Measurements from ENCODE around the gene PLXNB2. TPM values are rescaled to one million over a fixed set of nuclear protein-coding genes. Genes with fewer than 3 reads are reported as not detected.
A peak's percentile ranks its signal among the peaks of the same experiment; 100 is the strongest.

The PLXNB2 gene
- total and polyA plus RNA-seq, 2 experiments from 2014 or later: 123 to 147 TPM

DNA sequence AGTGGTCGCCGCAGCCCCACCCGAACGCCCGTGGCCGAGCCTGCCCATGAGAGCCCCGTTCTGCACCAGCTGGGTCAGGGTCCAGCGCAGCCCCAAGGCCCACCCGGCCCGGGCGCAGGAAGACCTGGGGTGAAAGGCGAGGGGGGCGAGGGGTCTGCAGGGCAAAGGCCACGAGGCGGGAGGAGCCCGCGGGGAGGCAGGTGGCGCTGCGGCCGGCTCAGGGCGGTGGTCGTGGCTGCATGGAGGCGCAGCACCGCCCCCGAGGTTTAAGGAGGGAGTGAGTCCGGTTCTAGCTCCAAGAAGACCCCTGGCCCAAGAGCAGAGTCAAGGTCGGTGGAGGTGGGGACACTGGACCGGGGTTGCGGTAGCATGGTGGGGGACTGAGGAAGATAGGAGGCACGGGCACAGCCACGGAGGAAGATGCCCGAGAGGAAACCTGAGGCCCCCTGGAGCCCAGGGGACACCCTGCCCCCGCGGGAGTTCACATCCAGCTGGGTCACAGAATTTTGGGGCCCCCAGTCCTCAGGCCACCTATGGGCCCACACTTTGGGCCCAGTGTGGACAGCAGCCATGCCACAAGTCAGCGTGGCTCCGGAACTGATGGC is 55.9 kb downstream of the PLXNB2 start:
- no peak overlapping the region for H3K27ac ChIP-seq
- peaks cover 25% of the 10 kb centered on the region; the same call in 1 of the 2 replicates for H3K79me2 ChIP-seq (ENCODE audit: insufficient read depth)
- H3K4me2 ChIP-seq (ENCODE audit: unreplicated experiment): peak overlapping the region; percentile 80
- H3K4me1 ChIP-seq (ENCODE audit: insufficient read depth): peaks cover 7% of the 10 kb centered on the region; the same call in 1 of the 2 replicates
- peak overlapping the region; percentile 80 for H3K4me3 ChIP-seq
- H3F3A ChIP-seq (ENCODE audit: insufficient read depth): no peaks in the 10 kb centered on the region
- no peaks in the 10 kb centered on the region for H4K20me1 ChIP-seq (ENCODE audit: insufficient read depth)
- H3K27me3 ChIP-seq (replicated peaks; ENCODE audit: insufficient read depth): no peaks in the 10 kb centered on the region
- DNase-seq: no peak
- H3K9ac ChIP-seq: peak overlapping the region; percentile 81
- TF ChIP-seq EZH2 (IDR thresholded peaks at IDR 0.05; ENCODE audit: insufficient read depth, poor library complexity, severe bottlenecking) (no peak), EZH2phosphoT487 (IDR thresholded peaks at IDR 0.05; ENCODE audit: insufficient read depth, low read depth) (no peak)
- 10 to 11% methylated on average over 29 to 33 of the region's 36 CpGs for WGBS, 2 experiments (ENCODE audit: low coverage in 1 of 2, low lambda C conversion rate in 2 of 2, missing lambda C conversion rate in 2 of 2)
- no peaks in the 10 kb centered on the region for H3K36me3 ChIP-seq (ENCODE audit: low read depth)
- in situ Hi-C loops (cut with MboI): no loop called here
- H3K9me3 ChIP-seq (ENCODE audit: low read depth): no peaks in the 10 kb centered on the region
- no peak overlapping the region for H2AFZ ChIP-seq
- H3K9me2 ChIP-seq (ENCODE audit: insufficient read depth): no peaks in the 10 kb centered on the region

DNA sequence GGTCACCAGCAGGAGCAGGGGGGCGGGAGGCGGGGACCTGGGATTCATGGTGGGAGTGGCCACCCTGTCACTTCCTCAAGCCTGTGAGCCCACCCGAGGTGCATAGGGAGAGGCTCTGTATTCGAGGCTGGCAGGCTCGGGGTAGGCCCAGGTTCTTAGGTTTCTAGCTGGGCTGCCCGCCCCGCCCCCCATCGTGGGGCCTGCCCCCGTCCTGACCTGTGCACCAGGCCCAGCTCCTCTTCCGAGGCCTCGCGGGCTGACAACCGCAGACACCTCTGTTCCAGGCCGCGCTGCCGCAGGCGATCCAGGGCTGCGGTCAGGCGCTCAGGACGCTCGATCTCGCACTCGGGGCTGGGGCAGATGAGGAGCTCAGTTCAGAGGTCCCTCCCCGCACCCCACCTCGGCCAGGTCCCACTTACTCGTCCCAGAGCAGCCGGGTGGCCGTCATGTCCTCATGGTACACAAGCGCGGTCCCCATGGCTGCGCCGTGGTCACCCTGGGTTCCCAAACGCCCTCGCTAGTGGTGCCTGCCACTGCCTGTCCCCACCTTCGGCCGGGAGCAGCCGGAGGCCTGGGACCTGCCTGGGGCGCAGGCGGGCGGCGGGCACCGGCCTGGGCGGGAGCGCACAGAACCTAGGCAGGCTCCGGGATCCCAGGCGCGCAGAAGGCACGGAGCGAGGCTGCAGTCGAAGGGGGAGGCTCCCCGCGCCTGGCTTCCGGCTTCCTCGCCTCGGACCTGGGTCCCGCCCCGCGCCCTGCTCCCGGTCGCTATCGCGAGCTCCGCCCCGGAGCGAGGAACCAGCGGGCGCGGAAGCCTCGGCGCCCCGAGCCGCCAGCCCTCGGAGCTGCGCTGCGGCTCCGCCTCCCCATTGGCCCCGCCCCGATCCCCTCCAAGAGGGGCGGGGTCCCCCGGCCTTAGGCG is 56.6 kb downstream of the PLXNB2 start, which contains the start of gene HDAC10:
Gene HDAC10, minus strand, starts transcription at position 711 of the 922 bp plus-strand sequence. Its CDS starts 233 bp downstream, at position 478.
- peak within 1 kb of the TSS; percentile 80 for H3K4me2 ChIP-seq (ENCODE audit: unreplicated experiment)
- H2AFZ ChIP-seq: peak within 1 kb of the TSS; percentile 52
- peaks cover 7% of the 10 kb centered on the region; the same call in 1 of the 2 replicates for H3K4me1 ChIP-seq (ENCODE audit: insufficient read depth)
- peak within 1 kb of the TSS; percentile 37 for H3K27ac ChIP-seq
- in situ Hi-C loops (cut with MboI): no loop called here
- no peaks in the 10 kb centered on the region for H3K9me3 ChIP-seq (ENCODE audit: low read depth)
- H3K4me3 ChIP-seq: peak within 1 kb of the TSS; percentile 80
- 0 to 3% methylated on average over 43 to 58 of the region's 81 CpGs for WGBS, 2 experiments (ENCODE audit: low coverage in 1 of 2, low lambda C conversion rate in 2 of 2, missing lambda C conversion rate in 2 of 2)
- H3K9me2 ChIP-seq (ENCODE audit: insufficient read depth): no peaks in the 10 kb centered on the region
- H3K27me3 ChIP-seq (replicated peaks; ENCODE audit: insufficient read depth): no peaks in the 10 kb centered on the region
- no peaks in the 10 kb centered on the region for H3F3A ChIP-seq (ENCODE audit: insufficient read depth)
- peak; percentile 94 for DNase-seq
- no peaks in the 10 kb centered on the region for H3K36me3 ChIP-seq (ENCODE audit: low read depth)
- H3K9ac ChIP-seq: peak within 1 kb of the TSS; percentile 81
- TF ChIP-seq EZH2phosphoT487 (IDR thresholded peaks at IDR 0.05; ENCODE audit: insufficient read depth, low read depth): no peak
- no peak for TF ChIP-seq EZH2 (IDR thresholded peaks at IDR 0.05; ENCODE audit: insufficient read depth, poor library complexity, severe bottlenecking)
- H4K20me1 ChIP-seq (ENCODE audit: insufficient read depth): no peaks in the 10 kb centered on the region
- H3K79me2 ChIP-seq (ENCODE audit: insufficient read depth): peaks cover 32% of the 10 kb centered on the region

DNA sequence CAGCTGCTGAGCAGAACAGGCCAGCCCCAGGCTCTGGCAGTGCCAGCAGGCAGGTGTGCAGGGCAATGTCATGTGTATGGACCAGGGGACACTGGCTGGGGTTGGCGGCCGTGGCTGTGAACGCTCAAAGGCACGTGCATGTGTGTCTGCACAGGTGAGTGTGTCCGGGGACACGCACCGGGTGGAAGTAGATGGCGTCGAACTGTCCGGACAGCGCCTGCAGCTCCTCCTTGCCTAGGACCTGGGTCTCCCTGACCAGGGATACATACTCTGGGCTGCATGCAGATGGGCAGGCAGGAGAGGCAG is 57.2 kb downstream of the PLXNB2 start:
- Histone ChIP-seq H3K27ac (no peak overlapping the region), H3K9me3 (ENCODE audit: low read depth) (no peaks in the 10 kb centered on the region), H3K9ac (peak overlapping the region; percentile 81), H3K36me3 (ENCODE audit: low read depth) (no peaks in the 10 kb centered on the region), H3K4me2 (ENCODE audit: unreplicated experiment) (peak overlapping the region; percentile 80), H2AFZ (no peak overlapping the region), H3K4me1 (ENCODE audit: insufficient read depth) (peaks cover 7% of the 10 kb centered on the region; the same call in 1 of the 2 replicates), H3F3A (ENCODE audit: insufficient read depth) (no peaks in the 10 kb centered on the region), H3K27me3 (replicated peaks; ENCODE audit: insufficient read depth) (no peaks in the 10 kb centered on the region), H3K4me3 (peak overlapping the region; percentile 80), H3K79me2 (ENCODE audit: insufficient read depth) (peaks cover 38% of the 10 kb centered on the region), H4K20me1 (ENCODE audit: insufficient read depth) (no peaks in the 10 kb centered on the region), H3K9me2 (ENCODE audit: insufficient read depth) (no peaks in the 10 kb centered on the region)
- 79 to 82% methylated on average over 11 of the region's 11 CpGs for WGBS, 2 experiments (ENCODE audit: low coverage in 1 of 2, low lambda C conversion rate in 2 of 2, missing lambda C conversion rate in 2 of 2)
- TF ChIP-seq EZH2 (IDR thresholded peaks at IDR 0.05; ENCODE audit: insufficient read depth, poor library complexity, severe bottlenecking) (no peak), EZH2phosphoT487 (IDR thresholded peaks at IDR 0.05; ENCODE audit: insufficient read depth, low read depth) (no peak)
- DNase-seq: no peak
- in situ Hi-C loops (cut with MboI): no loop called here

DNA sequence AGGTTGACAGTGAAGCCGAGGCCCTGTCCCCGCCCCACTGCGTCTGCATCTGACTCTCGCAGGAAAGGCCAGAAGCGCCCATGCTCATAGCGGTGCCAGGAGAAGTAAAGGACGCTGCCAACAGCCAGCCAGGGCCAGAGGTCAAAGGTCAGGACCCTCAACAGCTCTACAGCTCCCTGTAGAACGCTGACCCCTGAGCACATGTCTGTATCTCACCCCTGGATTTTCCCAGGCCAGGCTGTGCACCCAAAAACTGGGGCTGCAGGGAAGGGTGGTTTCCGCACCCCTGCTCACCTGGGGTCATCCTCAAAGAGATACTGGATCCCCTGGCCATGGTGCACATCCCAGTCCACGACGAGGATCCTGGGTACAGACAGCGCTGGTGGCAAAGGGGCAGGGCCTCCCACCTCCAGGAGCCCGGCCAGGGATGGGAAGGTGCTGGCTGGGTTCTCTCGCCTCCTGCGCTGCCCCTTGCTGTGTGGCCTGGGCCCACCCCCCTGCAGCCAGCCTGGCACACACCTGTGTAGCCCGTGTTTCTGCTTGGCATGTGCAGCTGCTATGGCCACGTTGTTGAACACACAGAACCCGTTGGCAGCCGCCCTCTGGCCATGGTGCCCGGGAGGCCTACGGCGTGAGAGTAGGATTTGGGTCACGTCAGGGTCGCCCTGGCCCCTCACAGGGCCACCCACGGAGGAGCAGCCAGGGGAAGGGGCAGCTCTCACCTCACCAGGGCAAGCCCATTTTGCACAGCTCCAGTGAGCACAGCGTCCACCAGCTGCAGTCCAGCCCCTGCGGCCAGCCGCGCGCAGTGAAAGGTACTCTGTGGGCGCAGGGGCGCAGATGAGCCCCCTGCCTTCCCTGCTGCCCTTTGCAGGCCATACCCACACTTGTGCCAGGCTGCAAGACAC is 57.9 kb downstream of the PLXNB2 start:
- Histone ChIP-seq H3K4me1 (ENCODE audit: insufficient read depth) (peaks cover 7% of the 10 kb centered on the region; the same call in 1 of the 2 replicates), H3K9me3 (ENCODE audit: low read depth) (no peaks in the 10 kb centered on the region), H3K36me3 (ENCODE audit: low read depth) (no peaks in the 10 kb centered on the region), H3K27ac (no peak overlapping the region), H3K4me3 (peak overlapping the region; percentile 80), H3K4me2 (ENCODE audit: unreplicated experiment) (peak overlapping the region; percentile 80), H3K9me2 (ENCODE audit: insufficient read depth) (no peaks in the 10 kb centered on the region), H3K79me2 (ENCODE audit: insufficient read depth) (peaks cover 40% of the 10 kb centered on the region), H3K27me3 (replicated peaks; ENCODE audit: insufficient read depth) (no peaks in the 10 kb centered on the region), H4K20me1 (ENCODE audit: insufficient read depth) (no peaks in the 10 kb centered on the region), H3K9ac (peak overlapping the region; percentile 81; the same call in 1 of the 2 replicates), H3F3A (ENCODE audit: insufficient read depth) (no peaks in the 10 kb centered on the region), H2AFZ (no peak overlapping the region)
- in situ Hi-C loops (cut with MboI): no loop called here
- DNase-seq: no peak
- TF ChIP-seq EZH2phosphoT487 (IDR thresholded peaks at IDR 0.05; ENCODE audit: insufficient read depth, low read depth) (no peak), EZH2 (IDR thresholded peaks at IDR 0.05; ENCODE audit: insufficient read depth, poor library complexity, severe bottlenecking) (no peak)
- 80 to 81% methylated on average over 29 to 32 of the region's 32 CpGs for WGBS, 2 experiments (ENCODE audit: low coverage in 1 of 2, low lambda C conversion rate in 2 of 2, missing lambda C conversion rate in 2 of 2)
